ENCODE measurements around the gene MAML2. TPM values are rescaled to one million over a fixed set of nuclear protein-coding genes. Genes with fewer than 3 reads are reported as not detected.
A peak's percentile ranks its signal among the peaks of the same experiment; 100 is the strongest.

Gene MAML2
- polyA plus RNA-seq, 1 of the 3 experiments (the other 2 are of a cell fraction) = 20.1 TPM

DNA sequence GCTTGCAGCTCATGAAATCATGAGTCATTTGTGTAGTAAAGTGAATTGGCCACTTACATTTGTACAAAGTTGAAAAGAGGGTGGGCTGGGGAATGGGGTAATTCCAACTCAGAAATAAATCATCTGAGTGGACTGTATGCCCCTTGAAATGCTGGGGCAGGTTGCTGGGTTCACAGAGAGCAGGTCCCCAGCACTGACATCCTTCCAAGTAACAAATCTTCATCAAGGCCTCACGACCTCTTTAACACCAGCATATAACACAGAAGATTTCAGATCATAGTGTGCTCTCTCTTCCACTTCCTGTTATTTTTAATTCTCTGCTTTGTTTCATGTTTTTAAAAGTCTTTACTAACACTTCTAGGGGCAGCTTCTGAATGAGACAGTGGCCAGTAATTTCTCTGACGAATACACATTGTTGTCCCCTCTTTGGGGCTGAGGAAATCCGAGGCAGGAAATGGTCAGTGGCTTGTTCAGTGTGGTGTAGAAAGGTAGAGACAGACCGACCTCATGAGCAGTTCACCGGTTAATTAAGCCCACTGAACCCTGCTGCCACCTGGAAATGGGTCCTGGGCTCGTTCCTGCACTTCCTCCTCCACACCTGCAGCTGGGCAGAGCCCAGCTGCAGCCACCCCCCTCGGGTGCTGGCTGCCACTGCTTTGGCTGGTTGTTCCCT lies 127.7 kb downstream of the MAML2 start:
- CTCF ChIA-PET = interaction anchor here (1.0 kb wide), 1 partner anchor 79 kb away, joined by 3 read pairs; no protein-coding TSS in a partner anchor
- DNase-seq = no peak
- POLR2A ChIA-PET = no interaction called here

GRCh38 chr11:96214777-96215109 lies 128.3 kb downstream of the MAML2 start:
- ChIA-PET POLR2A (no interaction called here), CTCF (interaction anchor here (1.0 kb wide), 1 partner anchor 78 kb away, joined by 3 read pairs; no protein-coding TSS in a partner anchor)
- TF ChIP-seq TEAD4 (IDR thresholded peaks at IDR 0.05; ENCODE audit: borderline replicate concordance, insufficient read depth) (no peak), RAD21 (IDR thresholded peaks at IDR 0.05; ENCODE audit: low read length) (no peak), RXRA (IDR thresholded peaks at IDR 0.05; ENCODE audit: borderline replicate concordance, low read depth) (no peak), SMC3 (IDR thresholded peaks at IDR 0.05; ENCODE audit: low read depth, low read length) (no peak), EP300 (IDR thresholded peaks at IDR 0.05; ENCODE audit: borderline replicate concordance in 1 of 2, low read depth in 1 of 2, low read length in 1 of 2) (no peak), FOSL2 (IDR thresholded peaks at IDR 0.05; ENCODE audit: borderline replicate concordance, low read depth) (no peak), CHD2 (IDR thresholded peaks at IDR 0.05; ENCODE audit: low read length, partially characterized antibody) (no peak), NFIC (IDR thresholded peaks at IDR 0.05; ENCODE audit: borderline replicate concordance) (no peak), USF2 (IDR thresholded peaks at IDR 0.05; ENCODE audit: borderline replicate concordance, low read depth, low read length) (no peak), FOXJ3 (CRISPR knock-in tag; IDR thresholded peaks at IDR 0.05) (no peak), ELF1 (IDR thresholded peaks at IDR 0.05) (no peak), EZH2phosphoT487 (IDR thresholded peaks at IDR 0.05; ENCODE audit: borderline replicate concordance, low read depth) (no peak)
- H3K9me2 ChIP-seq = no peaks in the 10 kb centered on the region
- H3K4me2 ChIP-seq = peak overlapping the region; percentile 52
- no peak for DNase-seq
- H3K4me1 ChIP-seq (ENCODE audit: control insufficient read depth in 1 of 2, insufficient read depth in 2 of 2, low read depth in 1 of 2, low read length in 1 of 2) = peaks cover 0 to 58% of the 10 kb centered on the region in 2 experiments
- H3K36me3 ChIP-seq (replicated peaks in 1 of 2; ENCODE audit: control insufficient read depth in 1 of 2, insufficient read depth in 2 of 2, low read length in 1 of 2) = no peaks in the 10 kb centered on the region
- no peaks in the 10 kb centered on the region for H4K20me1 ChIP-seq (ENCODE audit: insufficient read depth)
- peak overlapping the region; percentile 50 to 99; a peak in 3 of 4 replicates for H3K27ac ChIP-seq (ENCODE audit: low read depth in 2 of 2, low read length in 1 of 2)
- no peaks in the 10 kb centered on the region for H3K9me3 ChIP-seq
- H3K4me3 ChIP-seq (ENCODE audit: low read depth in 2 of 2, low read length in 1 of 2) = no peak overlapping the region
- H3K27me3 ChIP-seq (ENCODE audit: insufficient read depth) = no peaks in the 10 kb centered on the region
- H2AFZ ChIP-seq (ENCODE audit: low read depth) = no peak overlapping the region
- peaks cover 39% of the 10 kb centered on the region for H3F3A ChIP-seq (replicated peaks; ENCODE audit: insufficient read depth)
- 41% methylated on average over 1 of the region's 1 CpG for WGBS (ENCODE audit: low lambda C conversion rate)
- peaks cover 78% of the 10 kb centered on the region for H3K79me2 ChIP-seq (ENCODE audit: insufficient read depth)
- peak overlapping the region; percentile 28; the same call in 1 of the 2 replicates for H3K9ac ChIP-seq

More for the DNA sequence above, 127.7 kb downstream of the MAML2 start:
- 47% methylated on average over 7 of the region's 7 CpGs for WGBS (ENCODE audit: low lambda C conversion rate)
- Histone ChIP-seq H3K27me3 (ENCODE audit: insufficient read depth) (no peaks in the 10 kb centered on the region), H3K27ac (ENCODE audit: low read depth in 2 of 2, low read length in 1 of 2) (peak overlapping the region; percentile 50 to 99), H3K4me1 (ENCODE audit: control insufficient read depth in 1 of 2, insufficient read depth in 2 of 2, low read depth in 1 of 2, low read length in 1 of 2) (peaks cover 3 to 63% of the 10 kb centered on the region in 2 experiments), H3F3A (replicated peaks; ENCODE audit: insufficient read depth) (peaks cover 39% of the 10 kb centered on the region), H4K20me1 (ENCODE audit: insufficient read depth) (no peaks in the 10 kb centered on the region), H3K9ac (peak overlapping the region; percentile 28; the same call in 1 of the 2 replicates), H3K36me3 (replicated peaks in 1 of 2; ENCODE audit: control insufficient read depth in 1 of 2, insufficient read depth in 2 of 2, low read length in 1 of 2) (no peaks in the 10 kb centered on the region), H3K79me2 (ENCODE audit: insufficient read depth) (peaks cover 78% of the 10 kb centered on the region), H3K4me3 (ENCODE audit: low read depth in 2 of 2, low read length in 1 of 2) (no peak overlapping the region), H2AFZ (ENCODE audit: low read depth) (no peak overlapping the region), H3K9me3 (no peaks in the 10 kb centered on the region), H3K4me2 (peak overlapping the region; percentile 52), H3K9me2 (no peaks in the 10 kb centered on the region)
- TF ChIP-seq, protein P1, sequence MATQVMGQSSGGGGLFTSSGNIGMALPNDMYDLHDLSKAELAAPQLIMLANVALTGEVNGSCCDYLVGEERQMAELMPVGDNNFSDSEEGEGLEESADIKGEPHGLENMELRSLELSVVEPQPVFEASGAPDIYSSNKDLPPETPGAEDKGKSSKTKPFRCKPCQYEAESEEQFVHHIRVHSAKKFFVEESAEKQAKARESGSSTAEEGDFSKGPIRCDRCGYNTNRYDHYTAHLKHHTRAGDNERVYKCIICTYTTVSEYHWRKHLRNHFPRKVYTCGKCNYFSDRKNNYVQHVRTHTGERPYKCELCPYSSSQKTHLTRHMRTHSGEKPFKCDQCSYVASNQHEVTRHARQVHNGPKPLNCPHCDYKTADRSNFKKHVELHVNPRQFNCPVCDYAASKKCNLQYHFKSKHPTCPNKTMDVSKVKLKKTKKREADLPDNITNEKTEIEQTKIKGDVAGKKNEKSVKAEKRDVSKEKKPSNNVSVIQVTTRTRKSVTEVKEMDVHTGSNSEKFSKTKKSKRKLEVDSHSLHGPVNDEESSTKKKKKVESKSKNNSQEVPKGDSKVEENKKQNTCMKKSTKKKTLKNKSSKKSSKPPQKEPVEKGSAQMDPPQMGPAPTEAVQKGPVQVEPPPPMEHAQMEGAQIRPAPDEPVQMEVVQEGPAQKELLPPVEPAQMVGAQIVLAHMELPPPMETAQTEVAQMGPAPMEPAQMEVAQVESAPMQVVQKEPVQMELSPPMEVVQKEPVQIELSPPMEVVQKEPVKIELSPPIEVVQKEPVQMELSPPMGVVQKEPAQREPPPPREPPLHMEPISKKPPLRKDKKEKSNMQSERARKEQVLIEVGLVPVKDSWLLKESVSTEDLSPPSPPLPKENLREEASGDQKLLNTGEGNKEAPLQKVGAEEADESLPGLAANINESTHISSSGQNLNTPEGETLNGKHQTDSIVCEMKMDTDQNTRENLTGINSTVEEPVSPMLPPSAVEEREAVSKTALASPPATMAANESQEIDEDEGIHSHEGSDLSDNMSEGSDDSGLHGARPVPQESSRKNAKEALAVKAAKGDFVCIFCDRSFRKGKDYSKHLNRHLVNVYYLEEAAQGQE (IDR thresholded peaks at IDR 0.05; ENCODE audit: low read depth, low read length) = no peak
- TF ChIP-seq JUND (IDR thresholded peaks at IDR 0.05) (peak; percentile 28; the same call in 1 of the 2 replicates), FOSL2 (IDR thresholded peaks at IDR 0.05; ENCODE audit: borderline replicate concordance, low read depth) (peak; percentile 51; the same call in 1 of the 2 replicates), POLR2AphosphoS5 (IDR thresholded peaks at IDR 0.05; ENCODE audit: low read depth, low read length) (no peak), RCOR1 (IDR thresholded peaks at IDR 0.05; ENCODE audit: low read length) (no peak)

Data from SK-N-SH (cell line).